Activated naive CD8-positive, alpha-beta T cell treated with anti-CD3 and anti-CD28 coated beads, Interleukin-2, amount 50 U/mL, for 24 hours (primary cell): ENCODE data around the gene DLL1.

Experiments used
- ATAC-seq: fragments of 150-1000 bp; cut with Tn5 transposase; one replicate; pipeline ENCODE4 v1.10.0; 2021
- DNase-seq: peaks from one replicate; pipeline ENCODE4 v3.0.0; 2021
- H3K27ac Mint-ChIP-seq: one replicate; pipeline ENCODE4 v1.8.0; 2021; ENCODE audit warnings: mild to moderate bottlenecking, mixed read lengths
- H3K27me3 Mint-ChIP-seq: one replicate; pipeline ENCODE4 v1.8.0; 2021; ENCODE audit warnings: mixed read lengths
- H3K36me3 Mint-ChIP-seq: one replicate; pipeline ENCODE4 v1.8.0; 2021; ENCODE audit warnings: low read depth, mixed read lengths
- H3K4me1 Mint-ChIP-seq: one replicate; pipeline ENCODE4 v1.8.0; 2021; ENCODE audit warnings: mixed read lengths
- H3K4me3 Mint-ChIP-seq: one replicate; pipeline ENCODE4 v1.8.0; 2021; ENCODE audit warnings: mild to moderate bottlenecking, moderate library complexity, mixed read lengths
- H3K9me3 Mint-ChIP-seq: one replicate; pipeline ENCODE4 v1.8.0; 2021; ENCODE audit warnings: mixed read lengths

DLL1 gene

DNA sequence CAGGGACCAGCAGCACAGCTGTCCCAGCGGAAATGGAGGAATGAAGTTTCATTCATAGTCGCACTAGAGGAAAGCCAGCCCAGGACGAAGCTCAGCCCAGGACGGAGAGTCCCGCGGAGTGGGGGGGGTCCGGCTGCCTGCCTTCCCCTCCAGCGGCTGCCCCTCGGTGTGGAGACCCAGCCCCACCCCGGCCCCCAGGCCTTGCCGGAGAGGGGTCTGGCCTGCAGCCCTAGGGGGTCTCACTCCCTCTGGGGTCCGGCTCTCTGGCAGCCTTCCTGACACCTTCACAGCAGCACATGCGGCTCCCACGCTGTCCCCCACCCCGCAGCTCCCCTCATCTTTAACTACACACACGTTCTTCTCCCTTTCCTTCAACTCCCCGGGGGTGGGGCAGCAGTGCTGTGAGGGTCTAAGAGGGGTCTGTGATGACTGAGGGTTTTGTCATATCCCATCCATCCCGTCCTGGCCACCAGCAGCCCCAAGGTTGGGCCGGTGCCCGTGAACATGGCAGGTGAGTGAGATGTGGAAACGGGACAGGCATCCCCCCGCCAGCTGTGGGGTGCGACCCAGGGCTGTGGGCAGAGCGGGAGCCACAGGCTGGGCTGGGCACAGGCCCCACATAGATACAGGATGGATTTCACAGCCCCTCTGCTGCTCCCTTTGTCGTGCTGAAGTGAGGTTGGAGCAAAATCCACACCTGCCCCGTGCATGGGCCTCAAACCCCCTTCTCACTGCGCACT is 41.8 kb downstream of the DLL1 start:
- H3K4me3 Mint-ChIP-seq = no peak overlapping the region
- ATAC-seq (no peak), DNase-seq (no peak)
- no peaks in the 10 kb centered on the region for H3K9me3 Mint-ChIP-seq
- peaks cover 2% of the 10 kb centered on the region for H3K27me3 Mint-ChIP-seq
- H3K27ac Mint-ChIP-seq = no peak overlapping the region
- no peaks in the 10 kb centered on the region for H3K4me1 Mint-ChIP-seq
- H3K36me3 Mint-ChIP-seq = no peaks in the 10 kb centered on the region

DNA sequence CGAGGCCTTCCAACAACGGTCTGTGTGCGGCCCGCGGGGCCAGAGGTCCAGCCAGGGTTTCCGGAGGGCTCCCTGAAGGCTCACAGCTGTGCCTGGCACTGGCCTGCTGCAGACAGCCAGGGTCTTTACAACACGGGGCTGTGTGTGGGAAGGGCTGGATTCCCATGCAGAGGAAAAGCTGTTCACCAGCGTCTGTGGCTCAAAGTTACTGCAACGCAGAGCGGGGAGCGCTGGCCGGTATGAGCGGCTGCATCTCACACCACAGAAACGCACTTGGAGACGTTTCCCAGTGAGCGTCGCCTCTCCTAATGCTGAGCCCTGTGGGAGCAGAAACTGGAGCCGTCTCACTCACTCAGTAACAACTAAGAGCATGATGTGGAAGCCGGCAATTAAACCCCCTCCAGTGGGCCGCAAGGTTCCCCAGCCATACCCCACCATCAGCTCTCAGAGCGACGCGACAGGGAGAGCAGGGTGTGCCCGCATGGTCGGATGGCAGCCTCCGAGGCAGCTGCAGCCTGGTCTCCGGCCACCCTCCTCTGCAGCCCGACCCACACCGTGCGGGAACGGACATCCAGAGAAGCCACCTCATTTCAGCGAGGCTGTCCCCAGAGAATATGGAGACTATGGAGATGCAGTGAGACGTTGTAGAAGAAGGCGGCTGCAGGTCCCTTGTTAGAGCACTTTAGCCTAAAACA is 42.6 kb downstream of the DLL1 start:
- H3K27ac Mint-ChIP-seq = no peak overlapping the region
- peaks cover 2% of the 10 kb centered on the region for H3K27me3 Mint-ChIP-seq
- no peak for ATAC-seq

DNA sequence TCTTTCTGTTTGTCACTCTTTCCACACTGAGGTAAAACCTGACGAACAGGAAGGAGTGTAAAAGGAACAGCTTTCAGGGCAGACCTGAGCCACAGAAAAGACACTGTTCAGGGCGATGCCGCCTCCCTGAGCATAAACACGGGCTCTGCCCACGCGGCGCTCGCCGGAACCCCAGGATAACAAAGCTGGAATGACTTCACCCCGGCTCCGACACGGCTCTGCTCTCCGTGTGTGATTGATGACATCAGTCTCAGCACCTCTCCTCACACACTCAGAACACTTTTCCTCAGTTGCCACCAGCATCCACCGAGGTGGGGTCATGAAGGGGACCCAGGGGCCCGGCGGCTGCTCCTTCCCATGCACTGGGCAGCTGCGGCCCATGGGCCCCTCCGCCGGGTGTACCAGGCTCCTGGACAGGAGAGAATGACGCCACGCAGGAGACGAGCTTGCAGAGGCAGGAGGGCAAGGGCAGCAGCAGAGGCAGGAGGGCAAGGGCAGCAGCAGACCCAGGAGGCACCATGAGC is 43.6 kb downstream of the DLL1 start:
- no peak for ATAC-seq
- no peak for DNase-seq
- H3K27ac Mint-ChIP-seq = no peak overlapping the region
- peaks cover 4% of the 10 kb centered on the region for H3K27me3 Mint-ChIP-seq
- no peak overlapping the region for H3K4me3 Mint-ChIP-seq
- no peaks in the 10 kb centered on the region for H3K4me1 Mint-ChIP-seq
- H3K36me3 Mint-ChIP-seq = no peaks in the 10 kb centered on the region
- H3K9me3 Mint-ChIP-seq = no peaks in the 10 kb centered on the region

More for the DNA sequence above, 42.6 kb downstream of the DLL1 start:
- DNase-seq = no peak
- Mint-ChIP-seq H3K9me3 (no peaks in the 10 kb centered on the region), H3K4me3 (no peak overlapping the region), H3K4me1 (no peaks in the 10 kb centered on the region), H3K36me3 (no peaks in the 10 kb centered on the region)

DNA sequence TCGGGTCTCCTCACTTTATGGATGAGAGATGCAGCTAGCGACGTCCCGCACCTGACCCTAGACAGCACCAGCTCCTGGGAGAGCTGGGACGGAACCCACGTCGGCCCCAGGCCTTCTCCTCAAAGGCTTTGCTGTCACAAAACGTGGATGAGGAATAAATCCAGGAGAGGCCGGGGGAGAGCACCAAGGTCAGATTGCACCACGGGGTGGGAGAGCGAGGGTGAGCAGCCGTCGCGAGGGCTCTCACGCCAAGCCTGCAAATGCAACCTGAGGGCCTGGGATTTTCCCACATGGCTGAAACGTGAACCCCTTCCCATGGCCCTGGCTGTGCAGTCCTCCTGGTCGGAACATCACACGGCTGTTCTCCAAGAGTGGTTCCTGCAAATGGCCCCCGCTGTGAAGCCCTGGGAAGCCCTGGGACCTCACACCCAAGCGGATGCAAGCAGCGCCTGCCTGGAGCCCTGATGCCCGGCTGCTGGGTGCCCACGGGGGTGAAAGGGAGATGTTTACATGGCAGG is 45.3 kb downstream of the DLL1 start:
- DNase-seq (no peak), ATAC-seq (no peak)
- H3K9me3 Mint-ChIP-seq = no peaks in the 10 kb centered on the region
- no peak overlapping the region for H3K27ac Mint-ChIP-seq
- peaks cover 4% of the 10 kb centered on the region for H3K27me3 Mint-ChIP-seq
- no peak overlapping the region for H3K4me3 Mint-ChIP-seq
- H3K4me1 Mint-ChIP-seq = no peaks in the 10 kb centered on the region
- H3K36me3 Mint-ChIP-seq = no peaks in the 10 kb centered on the region

DNA sequence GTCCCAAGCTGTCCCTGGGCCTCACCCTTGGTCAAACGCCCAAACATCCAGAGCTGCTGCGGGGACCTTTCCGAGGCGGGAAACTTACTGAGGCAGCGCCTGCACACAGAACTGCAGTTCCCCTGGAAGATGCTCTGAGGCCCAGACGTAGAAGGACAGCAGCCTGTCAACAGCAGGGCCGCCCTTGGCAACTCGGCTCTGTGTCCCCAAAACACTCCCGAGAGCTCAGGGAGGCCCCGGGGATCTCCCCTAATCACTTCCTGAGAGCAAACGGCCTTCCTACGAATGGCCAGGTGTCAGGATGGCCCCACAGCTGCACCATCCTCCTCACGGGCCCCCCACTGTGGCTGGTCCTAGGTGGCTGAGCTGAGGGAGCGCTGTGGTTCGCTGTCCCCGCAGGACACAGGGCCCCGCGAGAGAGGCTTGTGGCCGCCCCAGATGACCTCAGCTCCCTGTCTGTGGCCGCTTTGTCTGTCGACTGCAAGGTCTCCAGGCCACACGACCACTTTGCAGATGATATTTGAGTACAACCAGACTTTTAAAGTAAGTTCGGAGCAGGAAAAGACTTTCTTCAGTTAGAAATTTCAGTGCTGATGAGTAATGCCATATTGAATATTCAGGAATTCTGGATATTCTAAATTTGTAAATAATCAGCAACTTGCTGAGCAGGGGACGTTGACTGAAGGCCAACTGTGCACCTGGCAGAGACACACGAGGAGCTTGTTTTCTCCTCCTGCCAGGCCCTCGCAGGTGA is 46.0 kb downstream of the DLL1 start:
- Mint-ChIP-seq H3K36me3 (no peaks in the 10 kb centered on the region), H3K27ac (no peak overlapping the region), H3K27me3 (peaks cover 4% of the 10 kb centered on the region), H3K4me1 (no peaks in the 10 kb centered on the region), H3K9me3 (no peaks in the 10 kb centered on the region), H3K4me3 (no peak overlapping the region)
- DNase-seq = no peak
- no peak for ATAC-seq

DNA sequence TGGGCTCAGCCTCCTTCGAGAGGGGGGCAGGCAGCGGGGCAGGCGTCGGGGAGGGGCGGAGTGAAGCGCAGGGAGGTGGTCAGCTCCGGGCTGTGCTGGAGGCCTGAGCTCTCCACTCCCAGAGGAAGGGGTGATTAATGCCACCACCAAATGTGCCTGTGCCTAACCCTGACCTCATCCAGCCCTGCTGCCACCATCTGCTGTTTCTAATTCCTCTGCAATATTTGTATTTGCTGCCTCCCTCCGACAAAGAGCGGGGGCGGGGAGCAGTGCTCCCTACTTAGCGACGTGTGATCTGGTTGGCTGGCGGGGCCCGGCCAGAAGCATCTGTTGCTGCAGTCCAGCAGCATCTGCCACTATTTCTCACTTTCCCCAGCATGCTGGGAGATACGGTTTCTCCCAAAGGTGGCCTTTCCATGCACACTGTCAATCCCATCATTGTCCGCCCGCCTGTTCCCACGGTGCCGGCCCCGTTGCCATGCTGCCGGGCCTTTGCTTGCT is 47.0 kb downstream of the DLL1 start:
- H3K27ac Mint-ChIP-seq = no peak overlapping the region
- ATAC-seq (no peak), DNase-seq (no peak)
- no peaks in the 10 kb centered on the region for H3K36me3 Mint-ChIP-seq
- peaks cover 4% of the 10 kb centered on the region for H3K27me3 Mint-ChIP-seq
- no peak overlapping the region for H3K4me3 Mint-ChIP-seq
- H3K9me3 Mint-ChIP-seq = no peaks in the 10 kb centered on the region
- H3K4me1 Mint-ChIP-seq = no peaks in the 10 kb centered on the region

DNA sequence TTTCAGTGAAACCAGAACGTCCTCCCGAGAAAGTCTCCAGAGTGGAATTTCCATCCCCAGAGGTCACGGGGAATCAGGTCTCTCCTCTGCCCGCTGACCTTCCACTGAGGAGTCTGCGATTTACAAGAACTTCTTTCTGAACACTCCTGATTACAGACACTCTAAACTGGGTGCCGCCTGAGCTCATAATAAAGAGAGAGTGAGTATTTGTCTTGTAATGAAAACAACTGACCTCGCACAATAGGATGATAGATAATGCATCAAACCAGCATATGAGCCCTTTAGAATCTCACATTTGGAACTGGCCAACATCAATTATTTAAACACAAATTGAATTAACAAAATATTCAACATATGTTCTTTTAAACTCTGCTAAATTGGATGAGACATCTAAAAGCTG is 47.5 kb downstream of the DLL1 start:
- no peak overlapping the region for H3K4me3 Mint-ChIP-seq
- H3K27ac Mint-ChIP-seq = no peak overlapping the region
- no peaks in the 10 kb centered on the region for H3K36me3 Mint-ChIP-seq
- no peaks in the 10 kb centered on the region for H3K4me1 Mint-ChIP-seq
- no peaks in the 10 kb centered on the region for H3K9me3 Mint-ChIP-seq
- ATAC-seq (no peak), DNase-seq (no peak)
- peaks cover 2% of the 10 kb centered on the region for H3K27me3 Mint-ChIP-seq

DNA sequence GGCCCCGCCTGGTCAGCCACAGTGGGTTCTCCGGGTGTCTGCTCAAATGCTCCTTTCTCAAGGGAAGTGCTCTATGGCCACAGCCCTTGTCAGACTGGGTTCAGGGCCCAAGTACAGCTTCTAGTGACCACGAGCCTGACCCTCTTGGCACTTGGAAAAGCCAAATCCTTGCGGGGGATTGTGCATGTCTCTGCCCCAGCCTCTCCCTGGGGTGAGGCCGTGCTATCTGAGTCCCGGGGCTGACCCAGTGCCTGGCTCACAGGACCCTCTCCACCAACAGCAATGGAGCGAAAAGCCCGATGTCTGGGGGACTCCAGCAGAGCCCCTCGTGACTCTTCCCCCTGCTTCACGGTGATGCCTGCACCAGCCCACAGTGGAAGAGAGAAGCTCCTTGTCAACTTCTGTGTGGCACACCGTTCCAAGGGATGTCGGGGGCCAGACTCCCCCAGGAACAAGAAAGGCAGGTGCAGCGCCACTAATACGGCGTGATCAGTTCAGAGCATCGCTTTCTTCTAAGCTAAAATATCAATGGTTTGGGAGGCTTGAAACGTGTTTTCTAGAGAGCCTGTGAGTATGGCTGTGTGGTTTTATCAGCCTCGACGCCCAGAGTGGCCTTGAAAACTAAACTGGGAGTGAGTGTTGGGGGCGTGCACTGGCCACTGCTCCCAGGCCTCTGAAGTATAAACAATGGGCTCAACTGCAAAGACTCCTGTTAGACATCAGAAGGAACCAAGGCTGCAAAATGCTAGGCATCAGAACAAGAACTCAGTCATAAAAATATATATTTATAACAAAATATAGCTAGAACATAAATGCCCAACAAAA is 51.9 kb downstream of the DLL1 start:
- Mint-ChIP-seq H3K4me3 (no peak overlapping the region), H3K4me1 (no peaks in the 10 kb centered on the region), H3K27me3 (peaks cover 2% of the 10 kb centered on the region)

GRCh38 chr6:170237999-170238740 is 52.7 kb downstream of the DLL1 start:
- Mint-ChIP-seq H3K4me3 (no peak overlapping the region), H3K27ac (no peak overlapping the region), H3K27me3 (peaks cover 1% of the 10 kb centered on the region), H3K4me1 (no peaks in the 10 kb centered on the region), H3K9me3 (no peaks in the 10 kb centered on the region), H3K36me3 (no peaks in the 10 kb centered on the region)
- DNase-seq = no peak
- no peak for ATAC-seq

More for the DNA sequence above, 51.9 kb downstream of the DLL1 start:
- Mint-ChIP-seq H3K27ac (no peak overlapping the region), H3K9me3 (no peaks in the 10 kb centered on the region), H3K36me3 (no peaks in the 10 kb centered on the region)
- no peak for DNase-seq
- ATAC-seq = no peak

- H3K36me3 Mint-ChIP-seq = no peaks in the 10 kb centered on the region
- DNase-seq = no peak
- H3K27ac Mint-ChIP-seq = no peak overlapping the region
- no peak overlapping the region for H3K4me3 Mint-ChIP-seq
- ATAC-seq = no peak
- H3K4me1 Mint-ChIP-seq = no peaks in the 10 kb centered on the region
- no peaks in the 10 kb centered on the region for H3K27me3 Mint-ChIP-seq
- no peaks in the 10 kb centered on the region for H3K9me3 Mint-ChIP-seq
Observed at GRCh38 chr6:170236131-170236836, 54.6 kb downstream of the DLL1 start.

GRCh38 chr6:170235391-170236125 is 55.3 kb downstream of the DLL1 start:
- H3K27ac Mint-ChIP-seq = no peak overlapping the region
- no peaks in the 10 kb centered on the region for H3K4me1 Mint-ChIP-seq
- ATAC-seq (no peak), DNase-seq (no peak)
- no peaks in the 10 kb centered on the region for H3K9me3 Mint-ChIP-seq
- H3K4me3 Mint-ChIP-seq = no peak overlapping the region
- no peaks in the 10 kb centered on the region for H3K27me3 Mint-ChIP-seq
- H3K36me3 Mint-ChIP-seq = no peaks in the 10 kb centered on the region

GRCh38 chr6:170234419-170234818 is 56.5 kb downstream of the DLL1 start:
- Mint-ChIP-seq H3K4me3 (no peak overlapping the region), H3K9me3 (no peaks in the 10 kb centered on the region), H3K27ac (no peak overlapping the region), H3K4me1 (no peaks in the 10 kb centered on the region), H3K27me3 (no peaks in the 10 kb centered on the region), H3K36me3 (no peaks in the 10 kb centered on the region)
- no peak for ATAC-seq
- DNase-seq = no peak
